ENCODE results near the gene RRP36. TPM values are rescaled to one million over a fixed set of nuclear protein-coding genes. Genes with fewer than 3 reads are reported as not detected.

Gene RRP36
- total RNA-seq, 1 donor from 2014 or later: 93.3 TPM

GRCh38 chr6:43032326-43032725, 10.9 kb downstream of the RRP36 start:
- TF ChIP-seq EZH2 (IDR thresholded peaks at IDR 0.05) (no peak), EZH2phosphoT487 (IDR thresholded peaks at IDR 0.05) (no peak), CTCF (IDR thresholded peaks at IDR 0.05) (no peak)
- Mint-ChIP-seq H3K36me3 (peaks cover 30% of the 10 kb centered on the region), H3K4me3 (no peak overlapping the region), H3K9me3 (no peaks in the 10 kb centered on the region), H3K27me3 (ENCODE audit: insufficient read depth, low read depth) (peaks cover 3% of the 10 kb centered on the region), H3K4me1 (peaks cover 7% of the 10 kb centered on the region), H3K27ac (no peak overlapping the region)
- H3K27me3 ChIP-seq: no peaks in the 10 kb centered on the region
- no peaks in the 10 kb centered on the region for H3K9me3 ChIP-seq (ENCODE audit: low read depth)
- no peaks in the 10 kb centered on the region for H3K79me2 ChIP-seq (ENCODE audit: low read depth)
- no peak overlapping the region for H3K9ac ChIP-seq
- H2AFZ ChIP-seq (replicated peaks): no peak overlapping the region
- peaks cover 7% of the 10 kb centered on the region for H3K36me3 ChIP-seq
- peaks cover 25% of the 10 kb centered on the region for H3F3A ChIP-seq (ENCODE audit: low read depth)
- H3K4me2 ChIP-seq: no peak overlapping the region
- H4K20me1 ChIP-seq (ENCODE audit: low read depth): peaks cover 11% of the 10 kb centered on the region
- H3K27ac ChIP-seq: no peak overlapping the region
- H3K4me3 ChIP-seq: no peak overlapping the region
- no peaks in the 10 kb centered on the region for H3K4me1 ChIP-seq
- DNase-seq (ENCODE audit: low spot score): no peak

GRCh38 chr6:43033496-43034189, 12.2 kb downstream of the RRP36 start:
- no peak overlapping the region for H3K4me3 Mint-ChIP-seq
- Histone ChIP-seq H3K36me3 (peaks cover 7% of the 10 kb centered on the region), H3K27me3 (no peaks in the 10 kb centered on the region), H3K9ac (no peak overlapping the region), H3K4me1 (no peaks in the 10 kb centered on the region), H3K27ac (no peak overlapping the region), H3K9me3 (ENCODE audit: low read depth) (no peaks in the 10 kb centered on the region), H2AFZ (replicated peaks) (no peak overlapping the region), H3K79me2 (ENCODE audit: low read depth) (no peaks in the 10 kb centered on the region), H3K4me3 (no peak overlapping the region), H3F3A (ENCODE audit: low read depth) (peaks cover 24% of the 10 kb centered on the region), H3K4me2 (no peak overlapping the region), H4K20me1 (ENCODE audit: low read depth) (peaks cover 11% of the 10 kb centered on the region)
- DNase-seq (ENCODE audit: low spot score): no peak
- peaks cover 7% of the 10 kb centered on the region for H3K4me1 Mint-ChIP-seq
- no peak for TF ChIP-seq EZH2 (IDR thresholded peaks at IDR 0.05)
- no peak for TF ChIP-seq CTCF (IDR thresholded peaks at IDR 0.05)
- no peak for TF ChIP-seq EZH2phosphoT487 (IDR thresholded peaks at IDR 0.05)
- no peaks in the 10 kb centered on the region for H3K9me3 Mint-ChIP-seq
- H3K27ac Mint-ChIP-seq: no peak overlapping the region
- peaks cover 36% of the 10 kb centered on the region for H3K36me3 Mint-ChIP-seq
- H3K27me3 Mint-ChIP-seq (ENCODE audit: insufficient read depth, low read depth): peaks cover 3% of the 10 kb centered on the region

GRCh38 chr6:43034190-43034525, 12.7 kb downstream of the RRP36 start:
- Histone ChIP-seq H3K27ac (no peak overlapping the region), H3K4me2 (no peak overlapping the region), H3F3A (ENCODE audit: low read depth) (peaks cover 24% of the 10 kb centered on the region), H3K9me3 (ENCODE audit: low read depth) (no peaks in the 10 kb centered on the region), H4K20me1 (ENCODE audit: low read depth) (peaks cover 11% of the 10 kb centered on the region), H3K4me1 (no peaks in the 10 kb centered on the region), H3K79me2 (ENCODE audit: low read depth) (no peaks in the 10 kb centered on the region), H3K9ac (no peak overlapping the region), H2AFZ (replicated peaks) (no peak overlapping the region), H3K27me3 (no peaks in the 10 kb centered on the region), H3K4me3 (no peak overlapping the region), H3K36me3 (peaks cover 7% of the 10 kb centered on the region)
- no peak for TF ChIP-seq EZH2 (IDR thresholded peaks at IDR 0.05)
- no peak for TF ChIP-seq CTCF (IDR thresholded peaks at IDR 0.05)
- TF ChIP-seq EZH2phosphoT487 (IDR thresholded peaks at IDR 0.05): no peak
- H3K9me3 Mint-ChIP-seq: no peaks in the 10 kb centered on the region
- H3K4me1 Mint-ChIP-seq: peaks cover 7% of the 10 kb centered on the region
- no peak for DNase-seq (ENCODE audit: low spot score)
- H3K27ac Mint-ChIP-seq: no peak overlapping the region
- no peak overlapping the region for H3K4me3 Mint-ChIP-seq
- H3K27me3 Mint-ChIP-seq (ENCODE audit: insufficient read depth, low read depth): peaks cover 3% of the 10 kb centered on the region
- peaks cover 36% of the 10 kb centered on the region for H3K36me3 Mint-ChIP-seq

Measured in neural progenitor cell (in vitro differentiated cells).